Pancreas (tissue), 10 donors: ENCODE data around the gene TCERG1L. TPM values are rescaled to one million over a fixed set of nuclear protein-coding genes. Genes with fewer than 3 reads are reported as not detected.
A peak's percentile ranks its signal among the peaks of the same experiment; 100 is the strongest.

Experiments used
- ATAC-seq, 4 donors: fragments of 200-7000 bp; cut with Tn5 transposase; one replicate each; pipeline versions ENCODE4 v1.8.0 to v1.9.1; 2020; ENCODE audit warnings: mild to moderate bottlenecking in 4 of 4, moderate library complexity in 4 of 4
- DNase-seq, 6 donors: peaks; one replicate each; pipeline ENCODE4 v3.0.0-alpha.2; 2020
- FAIRE-seq: peaks from 2 replicates; lab custom pipeline; 2012; peaks lifted over from hg19 to GRCh38; lab: Jason Lieb, UNC
- H3K27ac ChIP-seq, 4 donors: fragments of 200-600 bp; sonication (generic); 1 replicate in 3 of 4; 2 replicates in 1 of 4; pipeline versions ENCODE4 v1.5.0 to v1.8.0; 2020
- H3K27me3 ChIP-seq, 4 donors: fragments of 200-600 bp; one replicate each; pipeline ENCODE4 v1.8.0; 2021
- H3K36me3 ChIP-seq, 3 donors: fragments of 200-600 bp; sonication (generic) in 1 of 3; one replicate each; pipeline versions ENCODE4 v1.5.0 to v1.8.0; 2020 to 2021
- H3K4me1 ChIP-seq, 3 donors: fragments of 200-600 bp; one replicate each; pipeline ENCODE4 v1.8.0; 2021
- H3K4me3 ChIP-seq, 4 donors: fragments of 200-600 bp; sonication (generic) in 2 of 4; one replicate each; pipeline versions ENCODE4 v1.5.0 to v1.8.0; 2020 to 2021
- H3K9me3 ChIP-seq, 4 donors: fragments of 200-600 bp; one replicate each; pipeline ENCODE4 v1.8.0; 2021
- CTCF ChIP-seq, 4 donors: fragments of 200-600 bp; sonication (generic) in 3 of 4; IDR thresholded peaks; one replicate each; pipeline versions ENCODE4 v1.5.0 to v1.8.0; 2021; ENCODE audit warnings: antibody characterized with exemption in 4 of 4
- WGBS, 2 donors: extraction: QIAGEN DNeasy Blood & Tissue Kit; methylation state at CpG; one replicate each; pipeline ENCODE4 v1.1.7; 2013; 5-methylcytosine and 5-hydroxymethylcytosine counted together
- intact Hi-C, 3 donors: fragments of 100-400 bp; cut with DNase I; formaldehyde crosslinking; loops; one replicate each; pipeline versions ENCODE4 v1.11.1 to v1.14.2; 2022
- polyA plus RNA-seq, 2 donors: library from polyadenylated mRNA; stranded (reverse); fragments of 200-250 nt; gene quantifications; one replicate each; pipeline ENCODE4 v1.2.3, GENCODE V29; 2013
- total RNA-seq, 6 donors: library from RNA; stranded (reverse); fragmentation: NEBNext Ultra II Directional in 4 of 6; extraction: Animal tissue kit (Norgen Biotek cat#: 25700) in 4 of 6; gene quantifications; one replicate each; pipeline versions ENCODE4 v1.2.1 to v1.2.4, GENCODE V29; 2021 to 2023
- donor health status: healthy with polysubstance abuse.
- donor health status: DM: no; HTN: no; CAD: no; lungs with moderate emphysema.
- donor health status: DM: no; HTN: no; CAD: no.
- donor health status: control.
- donor health status: control.
- donor health status: Bipolar disorder and iron deficiency.
- donor health status: DM: yes; HTN: yes; CAD: no.
- donor health status: DM: no; HTN: no; CAD: no.
- donor health status: DM: no; HTN: no; CAD: no.
- donor health status: DM: yes; HTN: yes; CAD: no.

Gene TCERG1L
- total and polyA plus RNA-seq, 8 donors: 0.09 to 1.9 (median 0.40) TPM

DNA sequence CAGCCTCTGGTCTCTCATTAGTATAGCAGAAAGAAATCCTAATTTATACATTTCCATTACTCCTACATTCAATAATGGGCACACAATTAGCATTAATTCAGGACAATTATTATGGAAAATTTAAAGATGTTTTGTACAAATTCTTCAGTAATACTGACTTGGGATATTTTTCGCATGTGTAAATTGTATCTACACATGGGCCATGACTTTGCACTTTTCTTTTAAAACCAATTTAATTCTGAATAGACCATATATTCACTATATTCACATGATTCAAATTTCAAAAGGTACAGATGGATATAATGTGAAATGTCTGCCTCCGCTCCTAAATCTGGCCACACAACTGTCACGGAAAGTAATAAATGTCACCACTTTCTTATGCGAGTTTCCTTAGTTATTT lies 123.0 kb downstream of the TCERG1L start:
- FAIRE-seq: no peak
- Histone ChIP-seq H3K9me3 (no peaks in the 10 kb centered on the region), H3K27me3 (no peaks in the 10 kb centered on the region), H3K27ac (no peak overlapping the region), H3K36me3 (no peaks in the 10 kb centered on the region), H3K4me3 (no peak overlapping the region), H3K4me1 (no peaks in the 10 kb centered on the region)
- intact Hi-C loops: no loop called here
- DNase-seq: no peak
- 89 to 92% methylated on average over 4 of the region's 4 CpGs for WGBS, 2 donors
- no peak for ATAC-seq
- TF ChIP-seq CTCF (IDR thresholded peaks at IDR 0.05): no peak

- no peak for TF ChIP-seq CTCF (IDR thresholded peaks at IDR 0.05)
- Histone ChIP-seq H3K9me3 (no peaks in the 10 kb centered on the region), H3K36me3 (no peaks in the 10 kb centered on the region), H3K27me3 (no peaks in the 10 kb centered on the region), H3K4me3 (no peak overlapping the region), H3K4me1 (no peaks in the 10 kb centered on the region), H3K27ac (no peak overlapping the region)
- DNase-seq (no peak), FAIRE-seq (no peak), ATAC-seq (no peak)
- 83 to 85% methylated on average over 7 of the region's 7 CpGs for WGBS, 2 donors
- intact Hi-C loops: no loop called here
These were observed 123.6 kb downstream of the TCERG1L start for GRCh38 chr10:131187926-131188325.

DNA sequence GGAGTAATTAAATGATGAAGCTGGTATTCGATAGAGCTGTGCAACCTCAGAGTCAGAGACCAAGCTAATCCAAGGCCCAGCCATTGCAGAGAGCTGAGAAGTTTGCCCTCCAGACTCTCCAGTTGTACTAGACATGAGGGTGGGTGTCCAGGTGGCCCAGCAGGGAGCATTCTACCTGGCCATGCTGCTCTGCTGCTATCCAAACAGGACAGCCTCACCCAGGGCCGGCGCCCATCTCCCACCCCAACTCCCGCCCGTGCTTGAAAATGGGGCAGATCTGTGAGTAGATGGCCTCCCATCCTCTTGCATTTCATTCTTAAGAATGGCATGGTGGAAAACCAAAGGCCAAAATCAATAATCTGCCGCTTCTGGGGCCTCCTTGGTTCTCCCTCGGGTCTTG lies 124.2 kb downstream of the TCERG1L start:
- Histone ChIP-seq H3K4me1 (no peaks in the 10 kb centered on the region), H3K36me3 (no peaks in the 10 kb centered on the region), H3K9me3 (no peaks in the 10 kb centered on the region), H3K4me3 (no peak overlapping the region), H3K27me3 (no peaks in the 10 kb centered on the region), H3K27ac (no peak overlapping the region)
- intact Hi-C loops: no loop called here
- ATAC-seq (no peak), FAIRE-seq (no peak), DNase-seq (no peak)
- 84 to 85% methylated on average over 7 of the region's 7 CpGs for WGBS, 2 donors
- no peak for TF ChIP-seq CTCF (IDR thresholded peaks at IDR 0.05)

DNA sequence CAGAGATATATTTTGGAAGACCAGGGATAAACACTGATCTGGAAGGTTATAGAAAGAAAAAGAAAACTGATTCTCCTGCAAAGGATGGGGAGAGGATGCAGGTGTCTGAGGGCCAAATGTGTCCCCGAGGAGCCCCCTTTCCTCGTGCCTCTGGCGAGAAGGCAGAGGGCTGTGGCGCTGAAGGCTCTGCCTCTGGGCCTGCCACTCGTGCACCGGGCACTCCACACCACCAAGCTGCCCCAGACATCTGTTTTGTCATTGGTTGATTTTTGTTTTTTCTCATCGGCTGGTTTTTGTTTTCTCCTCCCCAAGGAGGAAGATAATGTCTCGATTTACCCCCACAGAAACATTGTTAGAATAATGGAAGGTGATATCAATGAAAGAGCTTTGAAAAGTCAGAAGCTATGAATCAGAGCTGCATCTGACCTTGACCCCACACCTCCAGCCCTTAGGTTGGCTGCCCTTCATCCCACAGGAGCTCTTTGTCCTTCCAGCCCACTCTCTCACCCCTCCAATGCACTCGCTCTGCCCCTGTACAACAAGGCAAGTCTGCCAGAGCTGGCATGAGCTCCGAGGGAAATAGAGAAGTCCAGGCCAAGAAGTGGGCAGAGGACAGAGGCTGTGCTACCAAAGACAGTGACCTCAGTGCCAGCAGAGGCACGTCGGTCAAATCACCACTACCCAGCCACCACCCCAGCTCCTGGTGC lies 124.8 kb downstream of the TCERG1L start:
- Histone ChIP-seq H3K27me3 (no peaks in the 10 kb centered on the region), H3K36me3 (no peaks in the 10 kb centered on the region), H3K4me1 (no peaks in the 10 kb centered on the region), H3K9me3 (no peaks in the 10 kb centered on the region), H3K4me3 (no peak overlapping the region), H3K27ac (no peak overlapping the region)
- ATAC-seq: no peak
- TF ChIP-seq CTCF (IDR thresholded peaks at IDR 0.05): no peak
- intact Hi-C loops: no loop called here
- DNase-seq: no peak
- FAIRE-seq: no peak
- 79 to 87% methylated on average over 12 of the region's 12 CpGs for WGBS, 2 donors

DNA sequence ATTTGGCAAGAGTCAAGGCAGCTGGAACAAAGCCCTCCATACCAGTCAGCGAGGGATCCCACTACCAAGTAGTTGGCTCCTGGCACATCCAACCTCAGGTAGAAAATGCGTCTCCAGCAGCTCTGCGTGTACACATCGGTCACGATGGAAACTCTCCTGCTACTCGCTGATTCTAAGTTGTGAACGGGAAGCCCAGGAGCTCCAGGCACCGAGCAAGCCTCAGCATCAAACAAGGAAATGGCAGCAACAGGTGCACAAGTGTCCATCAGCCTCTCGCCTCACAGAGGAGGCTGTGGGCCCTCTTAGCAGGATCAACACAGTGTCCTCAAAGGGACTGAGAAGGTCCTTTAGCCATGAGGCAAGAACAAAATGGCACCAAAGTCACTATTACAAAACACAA lies 127.0 kb downstream of the TCERG1L start:
- WGBS, 2 donors: 88 to 93% methylated on average over 9 of the region's 9 CpGs
- DNase-seq: peak in 1 of 6 donors; percentile 1
- FAIRE-seq: no peak
- H3K4me1 ChIP-seq: peaks cover 0 to 3% (median 0%) of the 10 kb centered on the region in 3 donors
- no peaks in the 10 kb centered on the region for H3K9me3 ChIP-seq
- no peak for TF ChIP-seq CTCF (IDR thresholded peaks at IDR 0.05)
- H3K27ac ChIP-seq: no peak overlapping the region
- no peak for ATAC-seq
- no peaks in the 10 kb centered on the region for H3K36me3 ChIP-seq
- H3K4me3 ChIP-seq: no peak overlapping the region
- intact Hi-C loops: no loop called here
- no peaks in the 10 kb centered on the region for H3K27me3 ChIP-seq
